Activated naive CD8-positive, alpha-beta T cell treated with anti-CD3 and anti-CD28 coated beads for 36 hours (primary cell): ENCODE data around the gene CAPZA2. TPM values are rescaled to one million over a fixed set of nuclear protein-coding genes. Genes with fewer than 3 reads are reported as not detected.
"Not testable (repeated sequence)": the region's sequence is repeated elsewhere in the genome, so short reads cannot be mapped to it uniquely, and the experiment has no call there.

Source experiments
- DNase-seq: peaks from one replicate; pipeline ENCODE4 v3.0.0; 2021
- H3K27ac Mint-ChIP-seq: one replicate; pipeline ENCODE4 v1.8.0; 2022; ENCODE audit warnings: mild to moderate bottlenecking, moderate library complexity, mixed read lengths
- H3K27me3 Mint-ChIP-seq: one replicate; pipeline ENCODE4 v1.8.0; 2022; ENCODE audit warnings: mild to moderate bottlenecking, mixed read lengths
- H3K36me3 Mint-ChIP-seq: one replicate; pipeline ENCODE4 v1.8.0; 2021; ENCODE audit warnings: mild to moderate bottlenecking, mixed read lengths
- H3K4me1 Mint-ChIP-seq: one replicate; pipeline ENCODE4 v1.8.0; 2021; ENCODE audit warnings: mixed read lengths
- H3K4me3 Mint-ChIP-seq: one replicate; pipeline ENCODE4 v1.8.0; 2022; ENCODE audit warnings: mild to moderate bottlenecking, moderate library complexity, mixed read lengths
- H3K9me3 Mint-ChIP-seq: one replicate; pipeline ENCODE4 v1.8.0; 2022; ENCODE audit warnings: mixed read lengths
- total RNA-seq, 2 experiments: library from RNA; stranded (reverse); gene quantifications; one replicate each; pipeline ENCODE4 v1.2.3, GENCODE V29; 2021

Gene CAPZA2
- total RNA-seq, 2 experiments from 2014 or later = 158 to 177 TPM

GRCh38 chr7:116920359-116920758 is 58.0 kb downstream of the CAPZA2 start:
- H3K27me3 Mint-ChIP-seq = no peaks in the 10 kb centered on the region
- peaks cover 29% of the 10 kb centered on the region for H3K36me3 Mint-ChIP-seq
- no peak for DNase-seq
- H3K4me3 Mint-ChIP-seq = no peak overlapping the region
- no peak overlapping the region for H3K27ac Mint-ChIP-seq
- H3K4me1 Mint-ChIP-seq = no peaks in the 10 kb centered on the region
- H3K9me3 Mint-ChIP-seq = no peaks in the 10 kb centered on the region

DNA sequence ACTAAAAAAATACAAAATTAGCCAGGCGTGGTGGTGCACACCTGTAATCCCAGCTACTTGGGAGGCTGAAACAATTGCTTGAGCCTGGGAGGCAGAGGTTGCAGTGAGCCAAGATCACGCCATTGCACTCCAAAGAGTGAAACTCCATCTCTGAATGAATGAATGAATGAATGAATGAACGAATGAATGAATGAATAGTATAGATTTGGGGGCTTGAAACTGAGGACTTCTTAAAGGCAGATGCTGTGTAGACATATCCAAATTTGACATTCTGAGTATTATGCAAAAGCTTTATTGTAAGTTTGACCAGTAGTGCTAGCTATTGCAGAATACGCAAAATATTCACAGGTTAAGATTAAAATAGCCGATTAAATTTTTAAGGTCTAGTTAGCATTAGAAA is 60.2 kb downstream of the CAPZA2 start:
- no peak for DNase-seq
- Mint-ChIP-seq H3K4me3 (no peak overlapping the region), H3K27me3 (no peaks in the 10 kb centered on the region)

GRCh38 chr7:116924741-116925140 is 62.4 kb downstream of the CAPZA2 start:
- Mint-ChIP-seq H3K4me1 (no peaks in the 10 kb centered on the region), H3K27ac (no peak overlapping the region), H3K4me3 (no peak overlapping the region), H3K27me3 (no peaks in the 10 kb centered on the region), H3K9me3 (no peaks in the 10 kb centered on the region), H3K36me3 (peaks cover 11% of the 10 kb centered on the region)
- no peak for DNase-seq

More for the DNA sequence above, 60.2 kb downstream of the CAPZA2 start:
- Mint-ChIP-seq H3K36me3 (peaks cover 18% of the 10 kb centered on the region), H3K4me1 (no peaks in the 10 kb centered on the region), H3K9me3 (no peaks in the 10 kb centered on the region), H3K27ac (no peak overlapping the region)

DNA sequence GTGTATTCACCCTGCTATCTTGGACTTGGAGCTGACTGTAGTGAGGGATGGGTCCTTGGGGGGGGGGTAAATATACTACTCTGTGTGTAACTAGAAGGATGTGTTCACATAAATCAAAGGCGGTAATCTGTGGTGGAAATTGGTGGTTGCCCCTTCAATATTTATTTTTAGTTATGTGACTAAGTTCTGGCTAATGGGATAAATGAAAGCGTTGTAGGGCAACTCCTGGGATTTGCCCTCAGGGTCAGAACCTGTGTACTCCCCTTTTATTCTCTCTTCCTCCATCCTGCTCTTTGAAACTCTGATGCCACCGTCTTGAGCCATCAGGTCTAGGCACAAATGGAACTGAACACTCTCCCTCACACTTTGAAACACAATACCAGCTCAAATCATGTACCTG is 66.6 kb downstream of the CAPZA2 start:
- no peak overlapping the region for H3K4me3 Mint-ChIP-seq

DNA sequence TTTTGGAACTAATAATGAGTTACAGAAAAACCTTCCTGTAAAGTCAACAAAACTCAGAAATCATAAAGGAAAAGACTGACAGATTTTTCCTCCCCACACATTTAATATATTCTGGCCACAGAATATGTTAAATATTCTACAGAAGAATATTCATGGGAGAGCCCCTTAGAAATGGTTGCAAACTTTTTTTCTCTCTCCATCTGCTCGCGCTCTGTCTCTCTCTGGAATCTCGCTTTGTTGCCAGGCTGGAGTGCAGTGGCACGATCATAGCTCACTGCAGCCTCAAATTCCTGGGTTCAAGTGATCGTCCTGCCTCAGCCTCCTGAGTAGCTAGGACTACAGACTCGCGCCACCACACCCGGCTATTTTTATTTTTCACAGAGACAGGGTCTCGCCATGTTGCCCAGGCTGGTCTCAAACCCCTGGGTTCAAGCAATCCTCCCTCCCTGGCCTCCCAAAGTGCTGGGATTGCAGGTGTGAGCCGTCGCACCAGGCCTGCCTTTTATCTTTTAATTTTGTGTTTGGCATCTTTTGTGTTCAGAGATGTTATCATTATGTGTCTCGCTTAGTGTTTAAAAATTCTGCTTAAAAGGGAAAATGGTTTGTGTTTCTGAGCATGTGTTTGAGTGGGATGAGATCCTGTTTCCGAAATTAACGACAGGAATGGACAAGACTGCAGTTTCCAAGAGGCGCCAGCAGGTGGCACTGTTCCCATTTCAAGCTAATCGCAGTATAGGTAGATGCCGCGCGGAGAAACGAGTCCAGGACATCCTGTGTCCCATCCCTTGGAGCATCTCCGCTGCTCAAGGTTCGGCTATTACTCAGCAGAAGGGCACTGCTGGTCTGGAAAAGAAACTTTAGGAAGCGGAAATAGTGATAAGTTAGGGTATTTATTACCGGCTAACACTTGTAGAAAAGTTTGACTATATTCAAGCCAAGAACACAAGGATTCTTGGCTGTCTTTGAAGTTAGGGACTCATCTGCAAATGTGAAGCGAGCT is 67.8 kb downstream of the CAPZA2 start:
- H3K27me3 Mint-ChIP-seq = peaks cover 15% of the 10 kb centered on the region
- no peak overlapping the region for H3K27ac Mint-ChIP-seq
- no peak overlapping the region for H3K4me3 Mint-ChIP-seq
- H3K36me3 Mint-ChIP-seq = no peaks in the 10 kb centered on the region
- H3K4me1 Mint-ChIP-seq = peaks cover 4% of the 10 kb centered on the region
- no peaks in the 10 kb centered on the region for H3K9me3 Mint-ChIP-seq
- peak; percentile 66 for DNase-seq

More for the DNA sequence above, 66.6 kb downstream of the CAPZA2 start:
- peaks cover 10% of the 10 kb centered on the region for H3K27me3 Mint-ChIP-seq
- no peak for DNase-seq
- H3K9me3 Mint-ChIP-seq = no peaks in the 10 kb centered on the region
- peaks cover 4% of the 10 kb centered on the region for H3K4me1 Mint-ChIP-seq
- H3K27ac Mint-ChIP-seq = no peak overlapping the region
- no peaks in the 10 kb centered on the region for H3K36me3 Mint-ChIP-seq

- Mint-ChIP-seq H3K27me3 (peaks cover 24% of the 10 kb centered on the region), H3K36me3 (no peaks in the 10 kb centered on the region), H3K27ac (no peak overlapping the region), H3K4me3 (no peak overlapping the region), H3K9me3 (no peaks in the 10 kb centered on the region), H3K4me1 (peaks cover 4% of the 10 kb centered on the region)
- DNase-seq = no peak
These were observed 70.2 kb downstream of the CAPZA2 start for GRCh38 chr7:116932566-116932965.

GRCh38 chr7:116933465-116933864 is 71.1 kb downstream of the CAPZA2 start:
- peaks cover 24% of the 10 kb centered on the region for H3K27me3 Mint-ChIP-seq
- no peaks in the 10 kb centered on the region for H3K36me3 Mint-ChIP-seq
- DNase-seq = no peak
- H3K27ac Mint-ChIP-seq = no peak overlapping the region
- H3K4me3 Mint-ChIP-seq = no peak overlapping the region
- no peaks in the 10 kb centered on the region for H3K9me3 Mint-ChIP-seq
- H3K4me1 Mint-ChIP-seq = peaks cover 4% of the 10 kb centered on the region

- no peaks in the 10 kb centered on the region for H3K36me3 Mint-ChIP-seq
- no peak overlapping the region for H3K4me3 Mint-ChIP-seq
- no peak for DNase-seq
- no peaks in the 10 kb centered on the region for H3K9me3 Mint-ChIP-seq
- H3K27ac Mint-ChIP-seq = no peak overlapping the region
- H3K27me3 Mint-ChIP-seq = peaks cover 24% of the 10 kb centered on the region
- peaks cover 6% of the 10 kb centered on the region for H3K4me1 Mint-ChIP-seq
These were observed 72.2 kb downstream of the CAPZA2 start for GRCh38 chr7:116934580-116934979.

DNA sequence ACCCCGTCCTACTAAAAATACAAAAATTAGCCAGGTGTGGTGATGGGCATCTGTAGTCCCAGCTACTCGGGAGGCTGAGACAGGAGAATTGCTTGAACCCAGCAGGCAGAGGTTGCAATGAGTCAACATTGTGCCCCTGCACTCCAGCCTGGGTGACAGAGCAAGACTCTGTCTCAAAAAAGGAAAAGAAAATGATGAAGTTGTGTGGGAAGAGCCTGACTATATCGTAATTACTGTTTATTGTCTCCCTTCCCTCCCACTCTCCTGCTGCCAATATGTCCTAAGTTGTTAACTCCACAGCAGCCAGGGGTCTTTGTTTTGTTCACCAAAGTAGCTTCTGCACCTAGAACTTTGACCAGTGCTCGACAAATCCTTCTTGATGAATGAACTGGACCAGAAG is 74.5 kb downstream of the CAPZA2 start:
- H3K36me3 Mint-ChIP-seq, H3K4me1 Mint-ChIP-seq, DNase-seq, H3K27ac Mint-ChIP-seq, H3K4me3 Mint-ChIP-seq, H3K9me3 Mint-ChIP-seq: not testable (repeated sequence)
- H3K27me3 Mint-ChIP-seq = peaks cover 14% of the 10 kb centered on the region

- no peaks in the 10 kb centered on the region for H3K36me3 Mint-ChIP-seq
- peaks cover 14% of the 10 kb centered on the region for H3K27me3 Mint-ChIP-seq
- DNase-seq = no peak
- no peaks in the 10 kb centered on the region for H3K9me3 Mint-ChIP-seq
- H3K27ac Mint-ChIP-seq = no peak overlapping the region
- H3K4me3 Mint-ChIP-seq = no peak overlapping the region
- peaks cover 2% of the 10 kb centered on the region for H3K4me1 Mint-ChIP-seq
These were observed 76.3 kb downstream of the CAPZA2 start for GRCh38 chr7:116938678-116939077.

DNA sequence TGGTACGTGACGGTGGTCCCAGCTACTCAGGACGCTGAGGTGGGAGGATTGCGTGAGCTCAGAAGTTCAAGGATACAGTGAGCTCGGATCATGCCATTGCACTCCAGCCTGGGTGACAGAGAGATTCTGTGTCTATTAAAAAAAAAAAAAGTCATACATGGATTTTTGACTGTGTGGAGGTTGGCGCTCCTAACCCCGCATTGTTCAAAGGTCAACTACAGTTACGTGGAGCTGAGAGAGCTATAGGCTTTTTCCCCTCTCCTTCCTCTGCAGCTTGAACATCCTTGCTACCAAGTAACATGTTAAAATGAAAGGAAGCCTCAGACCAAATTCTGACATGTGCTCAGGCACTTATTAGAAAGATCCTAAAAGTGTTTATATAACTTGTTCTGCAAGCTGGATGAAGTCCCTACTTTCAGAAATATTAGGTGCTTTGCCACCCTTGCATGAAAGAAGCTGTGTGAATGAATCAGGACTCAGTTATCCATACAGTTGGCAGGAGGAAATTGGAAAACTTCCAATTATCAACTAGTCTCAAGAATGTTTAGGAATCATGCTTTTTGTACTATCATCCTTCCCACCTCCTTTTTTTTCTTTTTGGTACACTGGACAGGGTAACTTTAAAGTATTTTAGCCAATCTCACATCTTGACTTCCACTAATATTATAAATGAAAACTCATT is 78.4 kb downstream of the CAPZA2 start:
- Mint-ChIP-seq H3K9me3 (no peaks in the 10 kb centered on the region), H3K27ac (no peak overlapping the region), H3K27me3 (peaks cover 6% of the 10 kb centered on the region), H3K4me1 (peaks cover 2% of the 10 kb centered on the region), H3K36me3 (no peaks in the 10 kb centered on the region), H3K4me3 (no peak overlapping the region)
- no peak for DNase-seq

DNA sequence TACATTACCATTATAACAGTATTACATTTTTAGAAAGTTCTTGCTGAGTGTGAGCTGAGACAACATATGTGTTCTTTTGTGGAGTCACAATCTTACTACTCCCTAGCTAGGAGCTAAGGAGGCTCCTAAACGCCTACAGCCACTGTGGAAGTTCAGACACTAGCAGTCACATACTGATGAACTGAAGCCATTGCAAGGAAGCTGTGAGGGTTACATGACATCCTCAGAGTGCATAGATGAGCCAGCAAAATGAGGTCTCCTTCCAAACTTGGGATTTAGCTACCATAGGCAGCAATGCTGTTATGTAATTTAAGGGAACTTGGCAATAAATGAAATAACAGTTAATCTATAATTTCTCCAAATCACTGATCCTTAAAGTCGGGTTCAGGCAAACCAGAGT is 80.1 kb downstream of the CAPZA2 start:
- Mint-ChIP-seq H3K9me3 (no peaks in the 10 kb centered on the region), H3K27ac (no peak overlapping the region), H3K4me3 (no peak overlapping the region), H3K27me3 (no peaks in the 10 kb centered on the region), H3K4me1 (peaks cover 2% of the 10 kb centered on the region), H3K36me3 (no peaks in the 10 kb centered on the region)
- DNase-seq = no peak

DNA sequence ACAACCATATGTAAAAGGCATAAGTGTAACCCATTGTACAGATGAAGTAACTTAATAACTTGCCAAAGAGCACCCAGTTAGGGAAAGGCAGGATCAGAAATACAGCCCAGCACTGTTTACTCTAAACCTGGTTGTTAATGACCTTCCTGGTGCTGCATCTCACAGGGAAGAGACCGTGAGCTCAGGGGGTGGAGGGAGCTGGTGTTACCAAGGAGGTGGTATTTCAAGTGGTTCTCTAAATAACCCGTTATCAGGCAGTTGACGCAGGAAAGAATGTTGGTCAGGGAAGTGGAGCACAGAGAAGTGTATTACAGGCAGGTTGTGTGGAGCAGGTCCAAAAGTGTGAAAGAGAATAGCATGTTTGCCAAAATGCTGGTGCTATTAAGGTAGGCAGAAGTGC is 86.5 kb downstream of the CAPZA2 start:
- Mint-ChIP-seq H3K4me1 (peaks cover 5% of the 10 kb centered on the region), H3K36me3 (no peaks in the 10 kb centered on the region), H3K27ac (no peak overlapping the region), H3K9me3 (no peaks in the 10 kb centered on the region), H3K27me3 (no peaks in the 10 kb centered on the region), H3K4me3 (no peak overlapping the region)
- DNase-seq = no peak

DNA sequence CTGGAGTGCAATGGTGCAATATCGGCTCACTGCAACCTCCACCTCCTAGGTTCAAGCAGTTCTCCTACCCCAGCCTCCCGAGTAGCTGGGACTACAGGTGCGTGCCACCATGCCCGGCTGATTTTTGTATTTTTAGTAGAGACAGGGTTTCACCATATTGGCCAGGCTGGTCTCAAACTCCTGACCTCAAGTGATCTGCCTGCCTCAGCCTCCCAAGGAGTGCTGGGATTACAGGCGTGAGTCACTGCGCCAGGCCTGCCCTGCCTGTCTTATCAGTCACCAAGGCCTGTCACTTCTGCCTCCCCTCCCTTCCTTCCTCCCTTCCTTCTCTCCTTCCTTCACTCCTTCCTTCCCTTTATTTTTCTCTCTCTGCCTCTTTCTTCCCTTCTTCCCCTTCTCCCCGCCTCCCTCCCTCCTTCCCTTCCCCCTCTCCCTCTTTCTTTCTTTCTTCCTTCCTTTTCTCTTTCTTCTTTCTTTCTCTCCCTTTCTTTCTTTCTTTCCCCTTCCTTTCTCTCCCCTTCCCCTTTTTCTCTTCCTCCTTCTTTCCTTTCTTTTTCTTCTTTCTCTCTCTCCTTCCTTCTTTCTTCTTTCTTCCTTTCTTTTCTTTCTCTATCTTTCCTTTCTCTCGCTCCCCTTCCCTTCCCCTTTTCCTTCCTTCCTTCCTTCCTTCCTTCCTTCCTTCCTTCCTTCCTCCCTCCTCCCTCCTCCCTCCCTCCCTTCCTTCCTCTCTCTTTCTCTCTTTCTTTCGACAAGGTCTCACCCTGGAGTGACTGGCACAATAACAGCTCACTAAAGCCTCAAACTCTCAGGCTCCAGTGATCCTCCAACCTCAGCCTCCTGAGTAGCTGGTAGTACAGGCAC is 87.8 kb downstream of the CAPZA2 start:
- no peak overlapping the region for H3K27ac Mint-ChIP-seq
- no peak for DNase-seq
- H3K4me3 Mint-ChIP-seq = no peak overlapping the region
- H3K4me1 Mint-ChIP-seq = peaks cover 15% of the 10 kb centered on the region
- H3K36me3 Mint-ChIP-seq = peaks cover 1% of the 10 kb centered on the region
- H3K9me3 Mint-ChIP-seq = no peaks in the 10 kb centered on the region
- H3K27me3 Mint-ChIP-seq = no peaks in the 10 kb centered on the region

GRCh38 chr7:116950889-116951351 is 88.5 kb downstream of the CAPZA2 start:
- H3K4me1 Mint-ChIP-seq = peaks cover 23% of the 10 kb centered on the region
- H3K4me3 Mint-ChIP-seq = no peak overlapping the region
- no peak for DNase-seq
- no peaks in the 10 kb centered on the region for H3K9me3 Mint-ChIP-seq
- H3K36me3 Mint-ChIP-seq = peaks cover 1% of the 10 kb centered on the region
- no peak overlapping the region for H3K27ac Mint-ChIP-seq
- H3K27me3 Mint-ChIP-seq = no peaks in the 10 kb centered on the region
